HL-60 (cell line): ENCODE results near the gene MAP7D2.

Experiments
- DNase-seq, 2 experiments: peaks; one replicate each; pipeline ENCODE4 v3.0.0-alpha.2; 2010 to 2020; ENCODE audit warnings: low read depth in 1 of 2, low spot score in 1 of 2
- H3K27ac ChIP-seq: fragments of 250-450 bp; sonication (Bioruptor Pico); replicated peaks from 2 replicates; pipeline ENCODE4 v1.5.1; 2020; ENCODE audit warnings: mild to moderate bottlenecking, moderate library complexity
- H3K27me3 ChIP-seq: fragments of 250-450 bp; sonication (Bioruptor Pico); 2 replicates; pipeline ENCODE4 v1.5.1; 2021; ENCODE audit warnings: mild to moderate bottlenecking, moderate library complexity; ENCODE audit not compliant: insufficient read depth, poor library complexity, severe bottlenecking
- H3K4me3 ChIP-seq: replicated peaks from 2 replicates; pipeline ENCODE4 v1.5.1; 2011; ENCODE audit warnings: mild to moderate bottlenecking, control low read depth, low read length; ENCODE audit not compliant: insufficient read depth
- CTCF ChIP-seq: IDR thresholded peaks from one replicate; pipeline ENCODE4 v1.5.1; 2011; ENCODE audit warnings: low read length, control low read depth, inconsistent platforms; ENCODE audit not compliant: insufficient read depth
- GABPA ChIP-seq: IDR thresholded peaks from 2 replicates; pipeline ENCODE4 v1.6.1; 2012; ENCODE audit warnings: low read depth
- POLR2AphosphoS5 ChIP-seq: IDR thresholded peaks from 2 replicates; pipeline ENCODE4 v1.6.1; 2012; ENCODE audit warnings: low read depth
- SPI1 ChIP-seq: IDR thresholded peaks from 2 replicates; pipeline ENCODE4 v1.6.1; 2012; ENCODE audit warnings: low read depth, mild to moderate bottlenecking, borderline replicate concordance
- TF ChIP-seq, protein P1 (sequence below): IDR thresholded peaks from 2 replicates; pipeline ENCODE4 v1.6.1; 2012; ENCODE audit warnings: low read depth; ENCODE audit not compliant: insufficient replicate concordance

MAP7D2 gene

DNA sequence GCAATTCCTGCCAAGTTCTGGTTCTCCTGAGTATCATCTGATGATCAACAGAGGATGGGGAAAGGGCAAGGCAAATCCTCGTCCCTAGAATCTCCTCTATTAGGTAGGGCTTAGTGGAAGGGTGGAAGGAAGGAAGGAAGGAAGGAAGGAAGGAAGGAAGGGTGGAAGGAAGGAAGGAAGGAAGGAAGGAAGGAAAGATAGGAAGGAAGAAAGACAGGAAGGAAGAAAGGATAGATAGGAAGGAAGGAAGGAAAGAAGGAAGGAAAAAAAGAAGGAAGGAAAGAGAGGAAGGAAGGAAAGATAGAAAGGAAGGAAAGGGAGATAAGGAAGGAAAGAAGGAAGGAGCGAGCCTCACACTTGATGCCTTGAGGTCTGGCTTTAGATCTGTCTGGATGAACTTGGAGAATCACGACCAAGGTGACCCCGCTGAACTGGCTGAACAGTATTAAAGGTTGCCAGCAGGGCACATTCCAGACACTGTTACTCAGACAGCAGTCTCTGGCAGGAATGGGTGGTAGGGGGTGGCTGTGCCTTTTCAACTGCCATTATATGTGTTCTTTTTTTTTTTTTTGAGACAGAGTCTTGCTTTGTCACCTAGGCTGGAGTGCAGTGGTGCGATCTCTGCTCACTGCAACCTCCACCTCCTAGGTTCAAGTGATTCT, 57.1 kb downstream of the MAP7D2 start:
- TF ChIP-seq GABPA (no peak), SPI1 (no peak), CTCF (no peak)
- H3K27ac ChIP-seq: no peak overlapping the region
- no peaks in the 10 kb centered on the region for H3K27me3 ChIP-seq
- no peak for DNase-seq
- H3K4me3 ChIP-seq: no peak overlapping the region

DNA sequence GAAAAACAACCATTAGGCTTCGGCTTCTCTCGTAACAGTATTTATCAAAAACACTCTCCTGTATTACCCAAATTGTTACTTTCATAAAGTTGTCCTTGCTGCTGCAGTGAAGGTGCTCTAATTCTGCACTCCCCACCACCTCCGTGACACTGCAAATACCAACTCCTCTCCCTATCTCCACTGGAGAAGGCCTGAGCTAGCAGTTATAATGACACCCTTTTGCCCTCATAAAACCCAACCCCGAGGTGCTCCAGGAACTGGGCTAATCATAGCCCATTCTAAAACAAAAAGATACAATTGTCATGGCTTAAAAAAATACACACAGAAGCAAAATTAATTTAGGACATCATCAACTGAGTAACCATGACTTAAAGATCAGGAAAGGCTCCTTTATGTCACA, 59.2 kb downstream of the MAP7D2 start:
- Histone ChIP-seq H3K27me3 (no peaks in the 10 kb centered on the region), H3K27ac (no peak overlapping the region), H3K4me3 (no peak overlapping the region)
- no peak for DNase-seq
- TF ChIP-seq CTCF (no peak), SPI1 (no peak), GABPA (no peak), POLR2AphosphoS5 (no peak)
- TF ChIP-seq, protein P1, sequence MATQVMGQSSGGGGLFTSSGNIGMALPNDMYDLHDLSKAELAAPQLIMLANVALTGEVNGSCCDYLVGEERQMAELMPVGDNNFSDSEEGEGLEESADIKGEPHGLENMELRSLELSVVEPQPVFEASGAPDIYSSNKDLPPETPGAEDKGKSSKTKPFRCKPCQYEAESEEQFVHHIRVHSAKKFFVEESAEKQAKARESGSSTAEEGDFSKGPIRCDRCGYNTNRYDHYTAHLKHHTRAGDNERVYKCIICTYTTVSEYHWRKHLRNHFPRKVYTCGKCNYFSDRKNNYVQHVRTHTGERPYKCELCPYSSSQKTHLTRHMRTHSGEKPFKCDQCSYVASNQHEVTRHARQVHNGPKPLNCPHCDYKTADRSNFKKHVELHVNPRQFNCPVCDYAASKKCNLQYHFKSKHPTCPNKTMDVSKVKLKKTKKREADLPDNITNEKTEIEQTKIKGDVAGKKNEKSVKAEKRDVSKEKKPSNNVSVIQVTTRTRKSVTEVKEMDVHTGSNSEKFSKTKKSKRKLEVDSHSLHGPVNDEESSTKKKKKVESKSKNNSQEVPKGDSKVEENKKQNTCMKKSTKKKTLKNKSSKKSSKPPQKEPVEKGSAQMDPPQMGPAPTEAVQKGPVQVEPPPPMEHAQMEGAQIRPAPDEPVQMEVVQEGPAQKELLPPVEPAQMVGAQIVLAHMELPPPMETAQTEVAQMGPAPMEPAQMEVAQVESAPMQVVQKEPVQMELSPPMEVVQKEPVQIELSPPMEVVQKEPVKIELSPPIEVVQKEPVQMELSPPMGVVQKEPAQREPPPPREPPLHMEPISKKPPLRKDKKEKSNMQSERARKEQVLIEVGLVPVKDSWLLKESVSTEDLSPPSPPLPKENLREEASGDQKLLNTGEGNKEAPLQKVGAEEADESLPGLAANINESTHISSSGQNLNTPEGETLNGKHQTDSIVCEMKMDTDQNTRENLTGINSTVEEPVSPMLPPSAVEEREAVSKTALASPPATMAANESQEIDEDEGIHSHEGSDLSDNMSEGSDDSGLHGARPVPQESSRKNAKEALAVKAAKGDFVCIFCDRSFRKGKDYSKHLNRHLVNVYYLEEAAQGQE: no peak

GRCh38 chrX:20056704-20057103, 60.0 kb downstream of the MAP7D2 start:
- Histone ChIP-seq H3K27me3 (no peaks in the 10 kb centered on the region), H3K4me3 (no peak overlapping the region), H3K27ac (no peak overlapping the region)
- no peak for DNase-seq
- TF ChIP-seq POLR2AphosphoS5: no peak
- TF ChIP-seq, protein P1: no peak
- TF ChIP-seq GABPA: no peak
- TF ChIP-seq SPI1: no peak
- no peak for TF ChIP-seq CTCF

DNA sequence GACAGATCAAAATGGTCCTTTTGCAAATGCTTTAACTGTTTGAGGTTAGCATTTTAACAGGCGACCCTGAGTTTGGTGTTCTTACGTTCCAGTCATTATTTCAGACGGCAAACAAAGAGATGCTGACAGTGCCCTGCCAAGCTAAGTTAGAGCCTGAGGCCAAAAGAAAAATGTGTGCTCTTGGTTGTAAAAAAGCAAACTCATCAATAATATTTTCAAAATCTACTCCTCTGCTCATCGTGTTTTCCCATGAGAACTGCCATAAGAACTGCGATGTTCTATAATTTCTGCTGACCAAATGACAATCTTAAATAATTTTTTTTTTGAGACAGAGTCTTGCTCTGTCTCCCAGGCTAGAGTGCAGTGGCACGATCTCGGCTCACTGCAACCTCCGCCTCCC, 63.2 kb downstream of the MAP7D2 start:
- Histone ChIP-seq H3K27ac (no peak overlapping the region), H3K27me3 (no peaks in the 10 kb centered on the region), H3K4me3 (no peak overlapping the region)
- TF ChIP-seq, protein P1: no peak
- TF ChIP-seq POLR2AphosphoS5 (no peak), CTCF (no peak), SPI1 (no peak), GABPA (no peak)
- DNase-seq: no peak
